GM21786 (cell line): ENCODE measurements around the gene HCFC1R1.

ENCODE experiments used
- ATAC-seq: cut with Tn5 transposase; IDR thresholded peaks from one replicate; pipeline ENCODE4 v1.9.1; 2021; ENCODE audit not compliant: unreplicated experiment

Gene HCFC1R1

GRCh38 chr16:3035972-3036725 is 12.4 kb upstream of the HCFC1R1 start:
- no peak for ATAC-seq

DNA sequence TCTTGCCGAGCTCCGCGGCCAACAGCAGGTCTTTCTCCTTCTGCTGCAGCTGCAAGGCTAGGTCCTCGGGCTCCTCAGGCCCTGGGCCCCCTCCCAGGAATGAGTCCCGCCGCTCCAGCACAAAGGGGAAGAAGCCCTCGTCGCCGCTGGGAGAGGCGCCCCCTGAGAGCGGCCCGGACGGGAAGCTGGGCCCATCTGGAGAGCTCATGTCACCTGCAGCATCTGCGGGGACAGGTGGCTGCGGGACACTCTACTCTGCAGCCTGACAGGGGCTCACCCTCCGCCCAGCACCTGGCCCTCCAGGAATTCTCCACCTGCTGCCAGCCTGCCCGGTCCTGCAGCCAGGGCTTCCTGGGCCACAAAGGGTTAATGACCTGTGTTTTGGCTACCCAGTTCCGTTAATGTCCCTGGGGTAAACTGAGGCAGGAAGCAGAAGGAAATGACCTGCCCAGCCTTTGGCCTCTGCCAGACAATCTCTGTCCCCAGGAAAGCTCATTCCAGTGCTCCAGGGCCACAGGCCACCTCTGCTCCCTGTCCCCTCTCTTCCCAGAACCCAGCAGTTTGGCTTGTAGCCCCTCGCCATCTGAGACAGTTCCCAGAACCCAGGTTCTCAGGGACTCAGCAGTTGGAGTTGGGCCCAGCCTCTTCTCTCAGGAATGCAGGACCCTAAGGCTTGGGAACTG is 11.7 kb upstream of the HCFC1R1 start:
- no peak for ATAC-seq

DNA sequence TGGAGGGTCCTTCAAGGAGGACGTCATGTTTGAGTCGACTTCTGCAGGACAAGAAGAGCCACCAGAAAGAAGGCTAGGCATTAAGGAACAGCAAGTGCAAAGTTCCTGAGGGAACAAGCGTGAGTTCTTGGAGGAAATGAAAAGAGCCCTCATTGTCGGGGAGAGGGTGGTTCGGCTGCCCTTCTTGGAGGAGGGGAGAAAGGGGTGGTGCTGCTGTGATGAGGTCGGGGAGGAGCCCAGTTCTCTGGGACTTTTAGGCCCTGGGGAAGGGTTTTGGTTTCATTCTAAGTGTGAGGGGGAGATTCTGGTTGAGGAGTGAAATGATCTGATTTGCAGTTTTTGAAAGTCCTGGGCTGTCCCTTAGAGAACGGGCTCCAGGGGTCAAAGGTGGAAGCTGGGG is 8.9 kb upstream of the HCFC1R1 start:
- no peak for ATAC-seq

GRCh38 chr16:3030222-3031212 is 6.8 kb upstream of the HCFC1R1 start:
- no peak for ATAC-seq

DNA sequence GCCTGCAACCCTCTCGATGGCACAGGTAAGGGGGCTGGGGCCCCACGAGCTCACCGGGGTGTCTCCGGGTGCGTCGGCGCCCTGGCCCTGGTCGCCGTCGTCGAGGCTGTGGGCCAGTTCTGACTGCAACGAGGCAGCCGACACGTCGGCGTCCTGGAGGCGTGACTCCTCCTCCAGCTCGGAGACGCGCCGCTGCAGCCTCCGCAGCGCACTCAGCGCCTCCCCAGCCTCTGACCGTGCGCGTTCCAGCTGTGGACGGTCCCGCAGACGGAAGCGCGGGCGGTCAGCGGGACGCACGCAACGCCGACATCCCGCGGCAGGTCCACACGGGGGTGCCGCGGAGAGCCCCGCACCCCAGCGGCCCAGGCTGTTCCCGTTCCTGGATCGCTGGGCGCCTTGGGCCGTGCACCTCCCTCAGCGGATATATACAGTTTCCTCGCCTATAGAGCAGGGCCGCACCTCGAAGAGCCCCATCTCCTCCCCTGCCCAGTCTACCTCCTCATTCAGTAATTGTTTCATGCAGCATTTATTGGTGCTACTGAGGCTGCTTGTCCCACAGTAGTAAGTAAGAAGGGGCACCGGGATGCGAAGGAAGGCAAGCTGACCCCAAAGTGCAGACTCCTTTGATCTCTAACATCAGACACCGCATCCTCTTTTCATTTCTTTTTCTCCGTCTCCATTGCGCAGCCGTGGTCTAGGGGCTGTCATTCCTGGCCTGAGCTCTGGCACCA is 5.9 kb upstream of the HCFC1R1 start:
- ATAC-seq, result no peak

DNA sequence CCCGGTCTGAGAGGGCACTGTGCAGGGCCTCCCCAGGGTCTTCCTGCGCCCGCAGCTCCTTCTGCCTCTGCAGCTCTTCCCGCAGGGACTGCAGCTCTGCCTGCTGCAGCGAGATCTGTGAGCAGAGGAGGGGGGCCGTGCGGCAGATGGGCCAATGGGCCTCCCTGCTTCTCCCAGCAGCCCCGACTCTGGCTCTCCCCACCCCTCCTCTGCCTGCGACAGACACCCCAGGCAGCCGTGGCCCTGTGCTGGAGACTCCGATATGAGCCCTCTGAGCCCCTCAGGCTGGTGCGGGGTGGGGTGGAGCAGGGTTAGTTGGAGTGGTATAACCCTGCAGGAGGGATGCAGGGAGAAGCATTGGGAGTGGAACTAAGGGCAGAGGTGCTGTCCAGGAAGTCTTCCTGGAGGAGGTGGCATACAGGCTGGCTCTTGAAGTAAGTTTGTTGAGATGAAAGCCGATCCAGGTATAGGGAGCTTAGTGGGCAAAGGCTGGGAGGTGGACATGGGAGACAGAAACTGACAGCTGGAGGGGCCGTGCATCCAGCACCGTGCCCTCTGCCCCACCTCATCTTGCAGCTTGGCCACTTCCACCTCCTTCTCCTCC is 5.1 kb upstream of the HCFC1R1 start:
- no peak for ATAC-seq

DNA sequence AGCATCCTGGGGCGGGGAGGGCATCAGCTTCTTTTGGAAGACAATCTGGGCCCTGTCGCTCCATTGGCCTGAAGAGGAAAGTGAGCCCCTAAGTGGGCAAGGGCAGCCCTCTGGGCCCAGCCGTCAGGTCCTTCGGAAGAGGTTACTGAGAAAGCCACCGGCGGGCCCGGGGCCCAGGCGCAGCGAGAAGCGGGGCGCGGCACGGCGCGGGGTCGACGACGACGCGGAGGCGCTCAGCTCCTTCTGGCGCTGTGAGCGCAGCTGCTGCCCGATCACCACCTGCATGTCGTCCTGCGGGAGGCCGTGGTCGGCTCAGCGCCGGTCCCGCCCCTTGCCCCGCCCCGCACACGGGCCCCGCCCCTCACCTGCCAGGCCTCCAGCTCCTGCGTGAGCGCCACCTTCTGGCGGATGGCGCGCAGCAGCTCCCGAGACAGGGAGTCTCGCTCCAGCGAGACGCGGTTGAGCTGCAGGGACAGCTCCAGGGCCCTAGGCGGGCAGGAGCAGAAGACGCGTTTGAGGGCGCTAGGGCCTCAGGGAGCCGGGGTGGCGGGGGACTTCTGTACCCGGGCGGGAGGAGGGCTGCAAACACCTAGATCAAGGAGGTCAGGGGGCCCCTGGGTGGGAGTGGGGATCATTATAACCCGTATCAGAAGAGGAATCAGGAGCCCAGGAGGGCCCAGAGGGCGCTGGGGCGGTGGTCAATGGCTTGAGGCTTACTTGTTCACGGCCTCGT is 4.4 kb upstream of the HCFC1R1 start:
- no peak for ATAC-seq

DNA sequence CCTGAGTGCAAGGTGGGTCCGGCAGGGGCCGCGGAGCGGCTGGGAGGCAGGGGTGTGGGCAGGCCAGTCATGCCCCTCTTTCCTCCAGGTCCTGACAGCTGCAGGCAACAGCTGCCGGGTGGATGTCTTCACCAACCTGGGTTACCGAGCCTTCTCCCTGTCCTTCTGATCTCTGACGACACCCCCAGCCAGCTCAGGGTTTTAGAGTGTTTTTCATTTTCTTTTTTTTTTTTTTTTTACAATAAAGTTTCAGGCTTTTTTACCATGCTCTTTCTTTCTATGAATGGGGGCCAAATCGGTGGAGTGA is 3.7 kb upstream of the HCFC1R1 start:
- ATAC-seq, result no peak

DNA sequence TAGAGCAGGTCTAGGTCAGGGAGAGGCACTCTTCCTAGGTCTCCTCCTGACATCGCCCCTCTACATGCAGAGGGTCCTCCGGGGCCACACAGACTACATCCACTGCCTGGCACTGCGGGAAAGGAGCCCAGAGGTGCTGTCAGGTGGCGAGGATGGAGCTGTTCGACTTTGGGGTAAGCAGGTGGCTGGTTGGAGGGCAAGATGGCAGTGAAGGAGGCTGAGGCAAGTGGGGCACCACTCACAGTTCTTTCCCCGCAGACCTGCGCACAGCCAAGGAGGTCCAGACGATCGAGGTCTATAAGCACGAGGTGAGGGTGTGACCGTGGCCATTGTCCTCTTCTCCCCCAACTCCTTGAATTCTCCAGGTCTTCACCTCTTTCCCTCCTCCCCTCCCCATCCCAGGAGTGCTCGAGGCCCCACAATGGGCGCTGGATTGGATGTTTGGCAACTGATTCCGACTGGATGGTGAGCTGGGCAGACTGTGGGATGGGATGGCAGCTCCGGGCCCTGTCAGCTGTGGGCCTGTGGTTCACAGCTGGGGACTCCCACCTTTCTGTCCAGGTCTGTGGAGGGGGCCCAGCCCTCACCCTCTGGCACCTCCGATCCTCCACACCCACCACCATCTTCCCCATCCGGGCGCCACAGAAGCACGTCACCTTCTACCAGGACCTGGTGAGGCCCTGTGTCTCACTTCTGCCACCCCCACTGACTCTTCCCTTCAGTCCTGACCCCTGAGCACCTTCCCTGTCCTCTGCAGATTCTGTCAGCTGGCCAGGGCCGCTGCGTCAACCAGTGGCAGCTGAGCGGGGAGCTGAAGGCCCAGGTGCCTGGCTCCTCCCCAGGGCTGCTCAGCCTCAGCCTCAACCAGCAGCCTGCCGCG is 3.1 kb upstream of the HCFC1R1 start:
- ATAC-seq, result no peak

- no peak for ATAC-seq
Observed at GRCh38 chr16:3026003-3026378, 2.2 kb upstream of the HCFC1R1 start.

- ATAC-seq, result no peak
Observed at GRCh38 chr16:3025032-3026002, 1.6 kb upstream of the HCFC1R1 start.

DNA sequence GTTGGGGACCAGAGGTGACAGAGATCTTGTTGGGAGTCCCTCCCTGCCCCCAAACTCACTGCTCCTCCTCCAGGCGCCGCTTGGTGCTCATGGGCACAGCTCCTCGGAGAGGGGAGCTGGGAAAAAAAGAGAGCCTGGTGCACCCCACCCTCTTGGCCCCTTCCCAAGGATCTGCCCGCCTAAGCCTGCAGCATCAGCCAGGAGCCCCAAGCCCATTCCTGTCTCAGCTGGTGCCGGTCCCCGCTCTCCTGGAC is 400 bp downstream of the HCFC1R1 start:
- ATAC-seq, result no peak

- no peak for ATAC-seq
Observed at GRCh38 chr16:3022684-3023414, 893 bp downstream of the HCFC1R1 start.

- ATAC-seq, result no peak
Observed at GRCh38 chr16:3022208-3022683, 1.5 kb downstream of the HCFC1R1 start.

DNA sequence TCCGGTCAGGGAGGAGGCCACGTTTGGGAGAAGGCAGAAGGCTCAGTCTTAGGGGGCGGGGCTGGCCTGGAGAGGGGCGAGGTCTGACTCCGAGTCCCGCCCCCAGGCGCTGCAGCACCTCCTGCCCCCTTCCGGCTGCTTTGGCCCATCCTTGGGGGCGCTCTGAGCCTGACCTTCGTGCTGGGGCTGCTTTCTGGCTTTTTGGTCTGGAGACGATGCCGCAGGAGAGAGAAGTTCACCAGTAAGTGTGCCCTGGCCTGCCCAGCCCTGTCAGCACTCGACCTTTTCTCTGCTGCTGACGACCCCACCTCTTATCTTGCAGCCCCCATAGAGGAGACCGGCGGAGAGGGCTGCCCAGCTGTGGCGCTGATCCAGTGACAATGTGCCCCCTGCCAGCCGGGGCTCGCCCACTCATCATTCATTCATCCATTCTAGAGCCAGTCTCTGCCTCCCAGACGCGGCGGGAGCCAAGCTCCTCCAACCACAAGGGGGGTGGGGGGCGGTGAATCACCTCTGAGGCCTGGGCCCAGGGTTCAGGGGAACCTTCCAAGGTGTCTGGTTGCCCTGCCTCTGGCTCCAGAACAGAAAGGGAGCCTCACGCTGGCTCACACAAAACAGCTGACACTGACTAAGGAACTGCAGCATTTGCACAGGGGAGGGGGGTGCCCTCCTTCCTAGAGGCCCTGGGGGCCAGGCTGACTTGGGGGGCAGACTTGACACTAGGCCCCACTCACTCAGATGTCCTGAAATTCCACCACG is 2.1 kb downstream of the HCFC1R1 start:
- no peak for ATAC-seq

GRCh38 chr16:3020604-3021448 is 2.9 kb downstream of the HCFC1R1 start:
- ATAC-seq, result no peak
